NCI-H1930 (cell line): ENCODE results near the gene LANCL1.
A peak's percentile ranks its signal among the peaks of the same experiment; 100 is the strongest.

Experiments used
- DNase-seq, 2 experiments: peaks; one replicate each; lab custom pipeline; 2025; lab: John Stamatoyannopoulos, UW

LANCL1 gene, protein sequence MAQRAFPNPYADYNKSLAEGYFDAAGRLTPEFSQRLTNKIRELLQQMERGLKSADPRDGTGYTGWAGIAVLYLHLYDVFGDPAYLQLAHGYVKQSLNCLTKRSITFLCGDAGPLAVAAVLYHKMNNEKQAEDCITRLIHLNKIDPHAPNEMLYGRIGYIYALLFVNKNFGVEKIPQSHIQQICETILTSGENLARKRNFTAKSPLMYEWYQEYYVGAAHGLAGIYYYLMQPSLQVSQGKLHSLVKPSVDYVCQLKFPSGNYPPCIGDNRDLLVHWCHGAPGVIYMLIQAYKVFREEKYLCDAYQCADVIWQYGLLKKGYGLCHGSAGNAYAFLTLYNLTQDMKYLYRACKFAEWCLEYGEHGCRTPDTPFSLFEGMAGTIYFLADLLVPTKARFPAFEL

DNA sequence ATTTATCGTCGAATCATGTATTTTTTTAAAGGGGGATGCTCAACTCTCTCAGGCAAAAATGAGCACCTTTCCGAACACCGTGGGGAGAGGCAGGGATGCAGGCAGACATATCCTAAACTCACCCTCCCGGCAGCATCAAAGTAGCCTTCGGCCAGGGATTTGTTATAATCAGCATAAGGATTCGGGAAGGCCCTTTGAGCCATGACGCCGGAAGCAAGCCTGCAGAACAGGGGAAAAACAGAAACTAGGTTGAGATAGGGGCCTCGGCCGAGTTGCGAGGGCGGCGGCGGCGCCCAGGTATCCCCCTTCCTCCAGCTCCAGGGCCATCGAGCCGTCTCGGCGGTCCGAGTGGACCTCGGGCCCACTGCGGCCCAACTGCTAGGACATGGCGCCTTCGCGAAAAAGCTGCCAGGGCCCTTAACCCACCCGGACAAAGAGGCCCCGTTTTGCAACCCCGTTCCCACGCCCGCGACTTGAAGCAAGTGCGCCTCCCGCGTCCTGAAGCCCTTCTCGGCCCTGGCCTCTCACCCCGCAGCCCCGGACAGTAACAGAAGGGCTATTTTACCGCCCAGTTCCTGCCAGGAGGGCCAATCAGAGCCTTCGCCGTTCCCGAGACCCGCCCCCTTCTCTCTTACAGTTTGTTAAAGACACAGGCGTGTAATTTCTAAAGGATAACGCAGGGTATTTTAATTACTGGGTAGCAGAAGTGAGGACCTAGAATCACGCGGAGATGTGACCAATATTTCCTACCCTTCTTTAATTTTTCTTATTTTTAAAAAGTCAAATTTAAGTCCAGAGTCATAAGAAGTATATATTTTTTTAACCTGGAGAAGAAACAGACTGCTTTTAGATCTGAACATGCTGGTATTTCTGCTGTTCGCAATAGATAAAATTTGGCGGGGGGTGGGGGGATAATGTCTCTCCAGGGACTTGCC, at the start of gene LANCL1:
TSS of gene LANCL1 (minus strand) at position 566 of the 935 bp plus-strand sequence. CDS start at position 203, 363 bp downstream.
- peak; percentile 80 to 82 for DNase-seq

DNA sequence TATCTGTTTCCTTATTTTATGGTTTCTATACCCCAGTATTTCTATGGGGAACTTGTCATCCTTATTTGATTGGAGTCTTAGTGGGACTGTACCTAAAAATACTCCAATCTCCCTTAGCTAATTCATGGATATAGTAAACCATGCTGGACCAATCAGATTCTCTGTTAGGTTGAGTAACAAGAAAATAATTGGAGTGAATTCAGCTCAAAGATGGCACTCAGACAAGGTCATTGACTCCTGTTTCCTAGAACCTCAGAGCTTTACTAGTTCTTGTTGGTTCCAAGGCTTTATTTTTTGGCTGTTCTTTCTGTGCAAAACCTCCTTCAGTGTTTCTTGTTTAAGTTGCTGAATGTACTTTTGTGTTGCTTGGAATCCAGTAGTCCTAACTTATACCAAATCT, 48.0 kb upstream of the LANCL1 start:
- no peak for DNase-seq

DNA sequence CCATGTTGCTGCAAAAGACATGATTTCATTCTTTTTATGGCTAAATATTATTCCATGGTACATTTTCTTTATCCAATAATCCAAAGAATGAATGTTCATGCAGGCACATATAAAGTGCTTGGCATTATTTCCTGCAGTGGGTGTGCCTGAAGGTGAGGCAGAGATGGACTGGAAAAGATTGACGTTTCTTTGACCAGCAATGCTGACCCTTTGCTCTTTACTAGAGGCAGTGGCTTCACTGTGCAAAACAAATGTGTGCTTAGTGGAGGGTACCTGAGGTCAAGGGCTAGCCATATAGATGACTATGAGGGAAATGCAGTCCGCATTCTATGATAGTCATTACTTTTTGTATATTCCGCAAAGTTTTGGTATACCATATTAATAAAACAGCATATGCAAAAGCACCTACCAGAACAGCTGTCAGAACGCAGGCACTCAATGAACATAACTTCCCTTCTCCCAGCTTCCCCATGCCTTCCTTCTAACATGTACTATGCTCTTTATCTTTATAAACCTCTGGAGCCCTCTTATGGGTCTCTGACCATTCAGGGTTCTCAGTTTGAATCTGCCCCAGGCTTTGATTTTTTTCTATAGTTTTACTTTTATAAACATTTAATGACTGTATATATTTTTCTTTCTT, 47.2 kb upstream of the LANCL1 start:
- no peak for DNase-seq

DNA sequence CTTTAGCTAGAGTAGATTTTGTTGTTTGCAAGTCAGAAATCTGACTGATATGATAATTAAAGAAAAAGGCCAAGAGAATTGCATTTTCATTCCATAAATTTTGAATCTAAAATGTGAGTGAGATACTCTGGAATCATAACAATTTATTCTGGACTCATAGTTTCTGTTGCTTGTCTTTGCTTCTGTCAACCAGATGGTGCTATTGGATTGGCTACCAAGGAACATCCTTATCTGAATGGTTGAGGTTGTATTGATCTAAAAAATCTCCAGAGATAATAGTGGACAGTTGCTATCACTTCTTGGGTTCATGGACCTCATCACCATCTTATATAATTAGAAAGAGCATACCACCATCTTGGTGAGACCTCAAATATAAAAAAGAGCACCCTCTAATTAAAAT, 45.8 kb upstream of the LANCL1 start:
- no peak for DNase-seq

DNA sequence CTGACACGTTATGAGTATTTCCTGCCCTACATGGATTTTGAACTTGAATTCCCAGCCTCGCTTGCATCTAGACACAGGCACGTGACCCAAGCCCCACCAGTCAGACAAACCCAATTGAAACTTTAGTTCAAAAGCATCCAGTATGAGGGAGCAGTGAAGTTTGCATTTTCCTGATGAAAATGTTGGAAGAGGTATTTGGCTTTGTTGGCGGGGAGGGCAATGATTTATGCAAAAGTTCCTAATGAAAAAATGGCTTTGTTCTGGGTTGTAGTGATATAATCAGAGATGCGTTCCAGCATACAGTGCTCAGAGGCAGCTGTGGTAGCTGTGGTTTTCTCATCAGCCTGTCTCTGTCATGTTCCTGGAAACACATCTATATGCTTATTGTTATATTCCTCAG, 43.0 kb upstream of the LANCL1 start:
- no peak for DNase-seq

DNA sequence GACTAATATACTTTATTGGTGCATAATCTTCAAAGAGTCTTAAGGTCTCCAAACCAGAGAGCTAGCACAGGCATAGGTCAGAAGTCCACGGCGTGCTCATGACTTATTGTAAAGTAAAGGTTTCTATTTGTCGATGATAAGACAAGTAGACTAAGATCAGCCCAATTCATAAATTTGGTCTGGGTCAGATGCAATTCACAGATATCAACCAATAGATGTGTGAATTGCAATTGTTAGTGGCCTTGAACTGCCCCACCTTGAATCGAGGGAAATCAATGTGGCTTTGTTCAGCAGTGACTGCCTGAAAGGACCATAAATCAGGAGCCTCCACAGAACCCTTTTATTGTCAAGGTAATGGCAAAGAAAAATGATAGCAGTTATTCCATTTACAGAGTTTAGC, 40.7 kb upstream of the LANCL1 start:
- DNase-seq = no peak

DNA sequence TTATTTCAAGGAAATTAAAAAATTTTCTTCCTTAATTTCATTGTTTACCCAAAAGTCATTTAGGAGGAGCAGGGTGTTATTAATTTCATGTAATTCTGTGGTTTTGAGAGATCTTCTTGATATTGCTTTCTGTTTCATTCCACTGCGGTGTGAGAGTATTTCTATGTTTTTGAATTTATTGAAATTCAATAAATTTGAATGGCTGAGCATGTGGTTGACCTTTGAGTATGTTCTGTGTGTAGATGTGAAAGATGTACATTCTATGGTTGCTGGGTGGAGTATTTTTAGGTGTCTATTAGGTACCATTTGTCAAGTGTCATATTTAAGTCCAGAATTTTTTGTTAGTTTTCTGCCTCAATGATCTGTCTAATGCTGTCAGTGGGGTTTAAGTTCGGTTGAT, 39.4 kb upstream of the LANCL1 start:
- DNase-seq = no peak

DNA sequence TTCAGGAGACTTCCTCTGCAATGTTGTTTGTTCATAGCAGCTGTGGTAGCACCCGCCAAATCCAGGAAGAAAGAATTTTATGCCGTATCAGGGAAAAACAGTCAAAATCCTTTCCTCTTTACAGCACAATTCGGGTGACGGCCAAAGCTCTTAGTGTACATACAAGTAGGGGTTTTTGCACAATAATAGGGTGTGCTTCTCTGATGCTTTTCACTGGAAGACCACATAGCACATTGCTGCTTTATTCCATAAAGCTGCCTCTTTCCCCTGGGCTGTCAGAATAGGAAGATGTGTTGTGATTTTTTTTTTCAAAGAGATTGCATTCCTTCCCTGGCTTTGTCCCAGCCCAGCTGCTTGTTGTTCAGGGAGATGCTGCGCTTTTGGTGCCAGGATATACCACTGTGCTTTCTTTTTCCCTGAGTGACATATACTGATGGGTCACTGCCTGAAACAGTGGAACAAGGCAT, 27.2 kb upstream of the LANCL1 start:
- no peak for DNase-seq

DNA sequence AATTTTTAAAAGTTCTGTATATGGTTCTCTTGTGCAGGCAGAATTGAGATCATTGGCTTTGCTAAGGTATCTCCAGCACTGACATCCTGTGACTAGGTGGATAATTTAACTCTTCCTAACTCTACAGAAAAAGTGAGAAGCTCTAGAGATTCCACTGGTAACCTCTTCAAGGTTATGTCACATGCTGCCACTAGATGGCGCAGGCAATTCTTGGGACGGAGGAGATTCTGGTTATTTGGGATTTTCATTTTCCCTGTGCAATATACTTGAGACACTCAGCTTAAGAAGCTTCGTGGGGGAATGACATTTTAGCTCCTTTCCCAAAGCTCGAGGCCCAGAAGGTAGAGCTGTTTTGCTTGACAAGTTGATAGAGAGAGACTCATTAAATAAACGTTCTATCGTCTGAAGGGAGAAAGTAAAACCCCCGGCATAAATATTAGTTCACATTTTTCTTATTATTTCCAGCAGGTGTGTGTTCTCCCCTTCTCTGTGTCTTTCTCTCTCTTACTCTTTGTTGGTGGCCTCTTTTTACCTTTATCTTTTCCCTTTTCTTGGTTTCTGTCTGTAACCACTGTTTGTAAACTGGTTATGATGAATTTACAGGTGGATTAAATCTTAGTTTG, 26.6 kb upstream of the LANCL1 start:
- DNase-seq = peak in 1 of 2 experiments; percentile 24

DNA sequence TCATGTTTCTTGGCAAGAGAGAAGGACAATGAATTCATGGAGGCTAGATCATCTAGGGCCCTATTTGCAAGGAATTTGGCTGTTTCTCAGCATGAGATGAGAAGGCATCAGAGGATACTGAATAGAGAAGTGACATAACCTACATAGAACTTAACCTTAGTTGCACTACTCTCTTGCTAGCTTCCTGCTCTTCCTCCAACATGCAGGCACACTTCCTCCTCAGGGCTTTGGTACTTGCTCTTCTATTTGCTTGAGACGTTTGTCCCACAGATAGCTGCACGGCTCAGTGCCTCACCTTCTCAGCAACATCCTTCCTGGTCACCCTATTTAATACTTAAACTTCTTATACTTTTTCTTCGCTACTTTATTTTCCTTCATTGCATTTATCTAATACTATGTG, 20.0 kb upstream of the LANCL1 start:
- DNase-seq = no peak

DNA sequence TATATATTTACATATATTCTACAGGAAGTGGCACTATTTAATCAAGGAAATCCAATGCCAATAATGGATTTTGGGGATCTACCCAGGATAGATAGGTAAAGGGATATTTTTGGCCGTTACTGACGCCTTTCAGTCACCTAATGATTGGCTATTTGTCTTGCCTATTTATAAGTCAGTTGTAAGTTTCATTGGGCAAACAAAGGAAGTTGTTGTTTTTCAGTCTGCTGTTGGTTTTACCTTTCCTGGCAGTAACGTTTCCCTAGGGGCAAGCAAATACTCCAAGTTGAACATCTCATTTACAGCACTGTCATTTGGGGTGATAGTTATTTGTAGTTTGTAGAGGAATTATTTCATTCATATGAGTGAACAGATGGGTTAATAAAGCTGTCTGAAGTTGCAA, 17.0 kb upstream of the LANCL1 start:
- no peak for DNase-seq

DNA sequence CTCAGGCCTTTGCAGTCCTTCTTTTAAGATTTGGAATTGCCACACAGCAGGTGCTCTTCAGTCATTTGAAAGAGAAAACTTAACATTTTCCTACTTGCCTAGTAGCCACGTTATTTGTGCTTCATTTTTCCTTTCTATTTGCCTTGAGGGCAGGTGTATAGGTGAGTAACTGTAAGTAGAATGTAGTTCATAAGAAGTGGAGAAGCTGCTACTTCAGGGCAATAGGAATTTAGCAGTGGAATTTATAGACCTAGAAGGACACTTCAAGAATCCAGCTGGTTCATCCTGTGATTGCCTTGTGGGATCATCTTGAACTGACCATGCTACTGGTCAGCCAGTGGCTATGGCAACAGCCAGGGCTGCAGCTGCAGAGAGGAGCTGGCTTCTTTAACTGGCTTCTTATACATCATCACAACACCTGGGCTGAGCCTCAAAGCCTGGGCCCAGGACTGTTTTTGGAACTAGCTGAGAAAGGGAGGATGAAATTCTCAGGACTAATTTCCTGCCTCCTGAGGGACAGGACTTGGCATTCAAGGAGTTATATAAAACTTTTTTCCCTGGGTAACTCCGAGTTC, 5.1 kb upstream of the LANCL1 start:
- DNase-seq = no peak

DNA sequence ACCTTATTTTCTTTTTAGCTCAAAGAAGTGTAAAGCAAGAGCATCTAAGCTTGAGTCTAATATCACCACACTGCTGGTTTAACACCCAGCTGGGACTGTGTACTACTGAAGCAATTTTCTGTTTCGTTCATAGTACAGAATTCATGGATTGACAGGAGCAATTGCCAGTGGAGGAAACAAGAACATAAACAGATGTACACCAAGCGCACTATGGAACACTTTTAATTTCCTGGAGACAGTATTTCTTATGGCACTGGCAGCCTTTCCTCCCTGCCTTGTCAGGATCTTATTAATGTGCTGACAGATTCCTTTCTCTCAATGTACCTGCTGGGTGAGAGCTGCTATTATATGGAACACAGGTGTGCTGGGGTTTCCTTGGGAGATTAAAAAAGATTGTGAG, 4.2 kb upstream of the LANCL1 start:
- DNase-seq = no peak

DNA sequence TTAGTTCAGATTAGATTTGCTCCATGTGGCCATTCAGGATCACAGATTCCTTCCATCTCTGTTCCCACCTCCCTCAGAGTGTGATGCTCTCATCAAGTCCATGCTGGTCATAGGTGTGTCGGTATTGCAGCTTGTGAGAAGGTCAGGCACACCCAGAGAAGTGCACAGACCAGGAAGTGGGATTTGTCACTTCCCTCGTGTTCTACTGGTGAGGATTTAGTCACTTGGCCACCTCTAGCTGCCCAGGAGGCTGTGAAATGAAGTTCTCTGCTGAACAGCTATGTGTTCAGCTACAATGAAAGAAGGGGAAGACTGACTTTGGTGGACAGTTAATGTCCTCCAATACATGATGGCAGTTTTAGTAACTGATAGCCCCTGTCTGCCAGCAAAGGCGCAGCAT, 3.5 kb upstream of the LANCL1 start:
- no peak for DNase-seq

DNA sequence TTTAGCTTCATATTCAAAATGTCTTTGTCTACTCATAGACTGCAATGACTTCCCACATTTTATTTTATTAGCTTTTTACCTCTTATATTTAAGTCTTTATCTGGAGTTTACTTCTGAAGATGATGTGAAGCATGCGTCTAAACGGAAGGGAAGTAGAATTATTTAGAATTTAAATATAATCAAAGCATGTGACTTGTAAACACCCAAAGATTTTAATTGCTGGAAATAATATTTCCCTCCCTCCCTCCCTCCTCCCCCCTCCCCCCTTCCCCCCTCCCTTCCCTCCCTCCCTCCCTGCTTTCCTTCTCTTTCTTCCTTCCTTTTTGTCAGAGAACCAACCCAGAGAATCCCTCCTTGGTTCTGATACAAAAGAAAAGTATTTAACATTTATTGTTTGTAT, 2.1 kb upstream of the LANCL1 start:
- DNase-seq = no peak

DNA sequence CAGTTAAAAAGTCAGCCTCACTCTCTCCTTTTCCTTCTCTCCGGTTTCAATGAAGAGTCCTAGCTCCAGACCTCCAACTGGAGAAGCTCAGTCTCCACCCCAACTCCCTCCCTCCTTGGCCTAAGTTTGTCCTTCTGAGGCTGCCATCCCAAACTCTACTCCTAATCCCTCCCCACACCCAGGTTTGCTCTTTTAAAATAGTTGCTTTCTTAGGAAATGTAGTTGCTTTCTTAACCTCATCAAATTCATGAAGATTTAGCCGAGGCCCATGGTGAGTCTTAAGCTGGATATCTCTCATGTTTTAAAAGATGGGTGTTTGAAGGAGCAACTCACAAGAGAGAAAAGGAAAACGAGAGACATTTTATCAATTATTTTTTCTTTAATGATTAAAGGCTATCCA, 937 bp upstream of the LANCL1 start:
- no peak for DNase-seq

DNA sequence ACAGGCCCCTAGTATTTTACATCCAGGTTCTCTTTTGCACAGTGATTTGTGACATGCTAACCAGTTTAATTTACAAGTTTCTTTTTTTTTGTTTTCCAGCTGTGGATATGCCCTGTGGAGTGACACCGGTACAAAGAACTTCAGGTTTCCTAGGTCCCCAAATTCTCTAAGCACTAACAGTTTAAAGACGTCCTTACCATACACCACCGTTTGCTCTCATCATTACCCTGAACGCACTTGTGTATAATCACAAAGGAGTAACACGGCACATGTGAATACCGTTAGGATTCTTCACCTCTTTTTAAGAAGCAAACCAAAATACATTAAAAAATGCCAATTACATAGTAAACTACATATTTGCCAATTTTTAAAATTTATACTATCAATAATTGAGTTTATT, 853 bp downstream of the LANCL1 start:
- DNase-seq = no peak

DNA sequence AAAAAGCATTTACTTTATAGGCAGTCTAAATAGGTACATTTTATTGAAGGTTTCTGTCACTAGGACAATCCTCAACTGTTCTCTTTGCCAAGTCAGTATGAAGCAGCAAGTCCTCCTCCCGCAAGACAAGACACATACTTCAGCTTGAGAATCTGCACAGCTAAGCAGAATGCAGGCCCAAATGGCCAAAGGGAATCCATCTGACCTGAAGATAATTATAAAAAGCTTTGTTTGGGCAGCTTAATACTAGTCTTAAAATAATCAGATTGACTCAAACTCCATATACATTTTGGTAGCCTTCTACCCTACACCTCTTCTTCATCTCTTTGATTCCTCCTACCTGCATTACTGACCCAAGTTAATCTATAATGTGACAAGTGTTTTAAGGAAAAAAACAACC, 1.8 kb downstream of the LANCL1 start:
- no peak for DNase-seq

DNA sequence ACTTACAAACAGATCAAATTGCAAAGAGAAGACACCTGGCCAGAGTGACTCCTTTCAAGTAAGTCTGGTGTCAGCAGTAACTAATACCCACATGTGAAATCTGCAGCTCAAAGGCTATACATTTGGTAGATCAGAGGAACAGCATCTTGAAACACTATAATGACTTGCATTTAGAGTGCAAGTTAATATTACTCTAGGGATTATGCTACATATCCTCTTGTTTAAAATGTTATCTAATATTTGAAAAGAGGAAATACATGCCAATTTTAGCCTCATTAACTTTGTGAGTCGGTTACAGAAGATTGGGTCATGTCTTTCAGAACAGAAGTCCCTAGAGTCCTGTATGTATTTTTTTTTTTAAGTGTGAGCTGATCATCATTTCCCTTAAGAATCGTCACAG, 15.2 kb downstream of the LANCL1 start:
- DNase-seq = no peak

DNA sequence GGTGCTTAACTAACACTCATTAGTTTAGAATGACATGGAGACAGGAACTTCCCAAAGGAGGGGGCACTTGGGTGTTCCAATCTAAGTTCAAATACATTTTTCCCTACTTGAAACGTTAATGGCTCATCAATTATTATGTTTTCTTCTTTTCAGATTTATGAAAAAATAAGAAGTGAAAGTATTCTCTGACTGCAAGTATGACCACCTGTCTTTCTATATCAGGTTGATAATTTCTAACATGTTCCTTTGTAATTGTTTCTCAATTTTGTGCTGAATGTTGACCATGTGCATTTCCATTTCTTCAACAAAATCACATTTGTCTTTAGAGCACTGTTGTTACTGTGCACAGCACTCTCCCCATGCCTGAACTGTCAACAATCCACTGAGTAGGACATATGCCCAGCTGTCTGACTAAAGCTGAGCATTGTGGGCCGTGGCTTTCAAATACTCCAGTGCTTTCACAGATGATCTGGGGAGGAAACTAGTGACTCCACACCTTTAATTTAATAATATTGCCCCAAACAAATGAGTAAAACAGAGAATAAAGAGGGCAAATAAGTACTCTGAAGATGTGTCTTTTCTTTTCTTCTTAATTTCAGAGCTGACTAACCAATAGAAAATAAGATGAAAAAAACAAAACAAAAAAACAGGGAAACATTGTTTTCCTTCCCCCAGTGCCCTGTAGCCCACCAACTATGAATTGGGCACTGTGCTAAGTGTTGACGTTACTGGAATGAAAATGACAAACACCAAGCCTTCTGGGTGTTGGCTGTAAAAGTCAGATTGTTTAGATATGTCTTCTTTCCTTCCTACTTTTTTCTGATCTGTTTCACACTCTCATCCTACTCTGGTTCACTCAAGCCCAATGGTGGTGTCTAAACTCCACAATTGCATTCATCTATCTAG, 16.0 kb downstream of the LANCL1 start:
- DNase-seq = no peak

DNA sequence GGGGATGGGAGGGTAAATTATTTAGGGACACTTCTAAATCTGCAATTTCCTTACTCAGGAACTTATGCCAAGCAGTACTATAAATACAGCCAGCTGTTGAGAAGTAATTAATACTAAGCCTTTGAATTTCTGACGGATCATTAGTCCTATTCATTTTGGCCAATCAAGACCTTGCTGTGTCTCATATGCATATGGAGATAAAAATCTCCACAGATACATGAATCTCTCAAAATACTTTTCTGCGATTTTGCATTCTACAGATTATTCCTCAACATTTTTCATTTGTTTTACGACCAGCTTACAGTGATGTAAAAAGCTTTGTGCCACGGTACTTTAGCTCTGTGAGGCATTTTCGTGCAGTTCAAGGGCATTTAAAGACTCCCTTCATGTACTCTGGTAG, 16.7 kb downstream of the LANCL1 start:
- DNase-seq = no peak
